Measurements from ENCODE around the gene PLXNC1. TPM values are rescaled to one million over a fixed set of nuclear protein-coding genes. Genes with fewer than 3 reads are reported as not detected.
A peak's percentile ranks its signal among the peaks of the same experiment; 100 is the strongest.

PLXNC1 gene
- total and polyA plus RNA-seq, 9 of the 15 experiments (the other 6 are each of a cell fraction or from before 2014, with no cell fraction given) = 0.08 to 0.87 (median 0.28) TPM

DNA sequence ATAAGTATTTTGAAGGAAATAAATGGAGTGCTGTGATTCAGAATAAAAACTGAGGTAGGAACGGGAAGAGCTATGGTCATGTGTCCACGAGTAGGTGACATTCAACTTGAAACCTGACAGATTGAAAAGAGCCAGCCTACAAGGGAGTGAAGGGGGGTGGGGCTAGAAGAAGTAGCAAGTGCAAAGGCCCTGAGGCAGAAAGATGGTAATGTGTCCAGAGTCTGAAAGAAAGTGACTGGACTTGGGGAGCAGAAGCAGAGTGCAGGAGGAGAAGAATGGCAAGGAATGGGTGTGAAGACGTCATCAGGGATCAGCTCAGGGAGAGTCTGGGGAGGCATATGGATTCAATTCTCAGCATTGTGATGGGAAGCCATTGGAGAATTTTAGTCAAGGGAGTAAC, 13.7 kb downstream of the PLXNC1 start (continued):
- TF ChIP-seq SMAD1 (IDR thresholded peaks at IDR 0.05; ENCODE audit: low read depth, low read length, partially characterized antibody) (no peak), C11orf30 (IDR thresholded peaks at IDR 0.05; ENCODE audit: low read depth) (no peak), CHD4 (IDR thresholded peaks at IDR 0.05; ENCODE audit: insufficient read depth, insufficient replicate concordance, low read depth, low read length, poor library complexity, severe bottlenecking) (no peak), SNIP1 (IDR thresholded peaks at IDR 0.05; ENCODE audit: low read depth) (no peak)

DNA sequence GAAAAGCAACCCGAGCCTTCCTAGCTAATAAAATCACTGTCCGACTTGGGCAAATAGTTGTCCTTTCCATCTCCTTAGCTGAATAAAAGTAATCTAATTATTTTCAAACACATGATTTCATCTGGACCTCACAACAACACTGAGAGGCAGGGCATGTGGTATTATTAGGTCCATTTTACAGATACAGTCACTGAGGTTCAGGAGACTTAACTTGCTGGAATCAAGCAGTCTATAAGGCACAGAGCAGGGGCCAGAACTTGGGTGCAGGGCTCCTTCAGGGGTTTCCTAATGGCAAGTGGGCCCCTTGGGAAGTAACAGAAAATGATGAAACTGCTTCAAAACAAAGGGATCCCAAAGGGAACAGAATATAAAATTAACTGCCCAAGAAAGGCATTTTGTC, 15.5 kb downstream of the PLXNC1 start:
- no peak for DNase-seq (ENCODE audit: extremely low read depth in 1 of 4, low spot score in 3 of 4)
- BruUV-seq (replicated peaks) = no TSS peak
- H3K4me3 ChIP-seq = no peak overlapping the region
- H3K9me1 ChIP-seq (ENCODE audit: control insufficient read depth, insufficient read depth, low read length) = no peaks in the 10 kb centered on the region
- 32% methylated on average over 2 of the region's 2 CpGs for WGBS (ENCODE audit: insufficient coverage, low coverage, missing lambda C conversion rate)
- H3K79me2 ChIP-seq (ENCODE audit: control insufficient read depth, insufficient read depth, low read length) = no peaks in the 10 kb centered on the region
- TF ChIP-seq RBM25 (IDR thresholded peaks at IDR 0.05; ENCODE audit: low read depth, low read length, severe bottlenecking) (peak; percentile 73), ARID2 (IDR thresholded peaks at IDR 0.05) (no peak)
- ATAC-seq = no peak
- POLR2A ChIA-PET = no interaction called here
- H2AFZ ChIP-seq (ENCODE audit: low read depth, low read length) = no peak overlapping the region
- peaks cover 3 to 9% of the 10 kb centered on the region in 2 experiments; a peak in 2 of 5 replicates for H3K27me3 ChIP-seq (ENCODE audit: control insufficient read depth in 2 of 2, insufficient read depth in 2 of 2, low read length in 2 of 2)
- H3K4me2 ChIP-seq (ENCODE audit: insufficient read depth, low read length) = no peak overlapping the region
- H3K9ac ChIP-seq (ENCODE audit: insufficient read depth in 1 of 2, low read depth in 2 of 2, low read length in 2 of 2) = no peak overlapping the region
- CTCF ChIA-PET (ENCODE audit: low intra/inter-chr PET ratio) = no interaction called here
- H4K20me1 ChIP-seq (replicated peaks; ENCODE audit: control insufficient read depth, insufficient read depth, low read length) = no peaks in the 10 kb centered on the region
- intact Hi-C loops (cut with micrococcal nuclease) = no loop called here
- H3K36me3 ChIP-seq (ENCODE audit: control insufficient read depth, insufficient read depth, low read length) = no peaks in the 10 kb centered on the region
- H3K9me3 ChIP-seq (replicated peaks; ENCODE audit: control insufficient read depth, insufficient read depth, low read depth, low read length) = no peaks in the 10 kb centered on the region
- H3K4me1 ChIP-seq (replicated peaks in 1 of 2; ENCODE audit: control insufficient read depth in 2 of 2, insufficient read depth in 2 of 2, low read length in 2 of 2) = no peaks in the 10 kb centered on the region; a peak in 2 of 5 replicates
- FAIRE-seq = no peak
- in situ Hi-C loops (cut with MboI) = no loop called here
- H3K27ac ChIP-seq (ENCODE audit: extremely low read depth, low read depth, low read length) = no peak overlapping the region

All from K562 (cell line).